GM12878 (cell line): Measurements from ENCODE around the gene TMEM25.
"Not testable (repeated sequence)": the region's sequence is repeated elsewhere in the genome, so short reads cannot be mapped to it uniquely, and the experiment has no call there.

ENCODE experiments used
- CREB1 ChIP-seq: IDR thresholded peaks from 2 replicates; pipeline ENCODE4 v1.6.1; 2012; ENCODE audit warnings: low read depth, mild to moderate bottlenecking, inconsistent platforms
- EGR1 ChIP-seq, 2 experiments: IDR thresholded peaks; 1 replicate in 1 of 2; 2 replicates in 1 of 2; pipeline ENCODE4 v1.6.1; 2011 to 2012; ENCODE audit warnings: low read depth in 2 of 2, low read length in 2 of 2, borderline replicate concordance in 1 of 2, mild to moderate bottlenecking in 1 of 2, moderate library complexity in 1 of 2
- EZH2 ChIP-seq: IDR thresholded peaks from 2 replicates; pipeline ENCODE4 v1.6.1; 2012; ENCODE audit warnings: low read depth, mild to moderate bottlenecking, control low read depth, inconsistent platforms, low read length, borderline replicate concordance; ENCODE audit not compliant: control insufficient read depth
- FOS ChIP-seq: IDR thresholded peaks from 3 replicates; pipeline ENCODE4 v1.6.1; 2011; ENCODE audit warnings: borderline replicate concordance; ENCODE audit not compliant: insufficient read length; ENCODE audit errors: extremely low read depth
- HCFC1 ChIP-seq: fragments of 150-350 bp; IDR thresholded peaks from 2 replicates; pipeline ENCODE4 v1.6.1; 2014; ENCODE audit warnings: low read length
- PAX5 ChIP-seq: IDR thresholded peaks from 2 replicates; pipeline ENCODE4 v1.6.1; 2011; ENCODE audit warnings: low read depth, low read length, borderline replicate concordance
- POLR2A ChIP-seq: IDR thresholded peaks from 2 replicates; pipeline ENCODE4 v1.6.1; 2011; ENCODE audit warnings: low read depth, mild to moderate bottlenecking, low read length
- RAD21 ChIP-seq: IDR thresholded peaks from 2 replicates; pipeline ENCODE4 v1.6.1; 2011; ENCODE audit warnings: mild to moderate bottlenecking, low read depth, low read length, moderate library complexity; ENCODE audit not compliant: insufficient read depth
- RFX5 ChIP-seq: IDR thresholded peaks from 2 replicates; pipeline ENCODE4 v1.6.1; 2011; ENCODE audit warnings: low read depth, low read length, improper control_type of control experiment
- TCF12 ChIP-seq: IDR thresholded peaks from 2 replicates; pipeline ENCODE4 v1.6.1; 2011; ENCODE audit warnings: low read depth, mild to moderate bottlenecking, low read length
- TF ChIP-seq, protein P1 (sequence below), 3 experiments: IDR thresholded peaks in 2 of 3; conservative IDR thresholded peaks in 1 of 3; 2 replicates each; pipeline ENCODE4 v1.5.1; 2011; ENCODE audit warnings: low read depth in 3 of 3, low read length in 3 of 3, mild to moderate bottlenecking in 3 of 3, control low read depth in 2 of 3, moderate library complexity in 2 of 3, inconsistent platforms in 1 of 3, mixed read lengths in 1 of 3; ENCODE audit not compliant: control insufficient read depth in 2 of 3, insufficient read depth in 1 of 3; ENCODE audit errors: extremely low read depth in 1 of 3
- TF ChIP-seq, protein P2 (sequence below): fragments of 450-650 bp; IDR thresholded peaks from 2 replicates; pipeline ENCODE4 v1.6.1; 2016; ENCODE audit warnings: mild to moderate bottlenecking, moderate library complexity, borderline replicate concordance
- TF ChIP-seq, protein P3 (sequence below): IDR thresholded peaks from 2 replicates; pipeline ENCODE4 v1.6.1; 2012; ENCODE audit warnings: low read depth, low read length, improper control_type of control experiment
- TF ChIP-seq, protein P4 (sequence below): IDR thresholded peaks from 2 replicates; pipeline ENCODE4 v1.6.1; 2011; ENCODE audit warnings: borderline replicate concordance, low read depth, mild to moderate bottlenecking, moderate library complexity, mixed read lengths, low read length; ENCODE audit not compliant: insufficient read depth; ENCODE audit errors: extremely low read length

DNA sequence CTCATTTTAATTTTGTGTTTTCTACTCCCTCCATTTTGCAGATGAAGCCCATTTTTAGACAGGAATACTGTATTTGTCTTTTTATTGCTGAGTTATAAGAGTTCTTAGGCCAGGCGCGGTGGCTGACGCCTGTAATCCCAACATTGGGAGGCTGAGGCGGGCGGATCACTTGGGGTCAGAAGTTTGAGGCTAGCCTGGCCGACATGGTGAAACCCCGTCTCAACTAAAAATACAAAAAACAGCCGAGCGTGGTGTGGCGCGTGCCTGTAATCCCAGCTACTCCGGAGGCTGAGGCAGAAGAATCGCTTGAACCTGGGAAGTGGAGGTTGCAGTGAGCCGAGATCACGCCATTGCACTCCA is 40.7 kb downstream of the TMEM25 start:
- TF ChIP-seq, protein P1, sequence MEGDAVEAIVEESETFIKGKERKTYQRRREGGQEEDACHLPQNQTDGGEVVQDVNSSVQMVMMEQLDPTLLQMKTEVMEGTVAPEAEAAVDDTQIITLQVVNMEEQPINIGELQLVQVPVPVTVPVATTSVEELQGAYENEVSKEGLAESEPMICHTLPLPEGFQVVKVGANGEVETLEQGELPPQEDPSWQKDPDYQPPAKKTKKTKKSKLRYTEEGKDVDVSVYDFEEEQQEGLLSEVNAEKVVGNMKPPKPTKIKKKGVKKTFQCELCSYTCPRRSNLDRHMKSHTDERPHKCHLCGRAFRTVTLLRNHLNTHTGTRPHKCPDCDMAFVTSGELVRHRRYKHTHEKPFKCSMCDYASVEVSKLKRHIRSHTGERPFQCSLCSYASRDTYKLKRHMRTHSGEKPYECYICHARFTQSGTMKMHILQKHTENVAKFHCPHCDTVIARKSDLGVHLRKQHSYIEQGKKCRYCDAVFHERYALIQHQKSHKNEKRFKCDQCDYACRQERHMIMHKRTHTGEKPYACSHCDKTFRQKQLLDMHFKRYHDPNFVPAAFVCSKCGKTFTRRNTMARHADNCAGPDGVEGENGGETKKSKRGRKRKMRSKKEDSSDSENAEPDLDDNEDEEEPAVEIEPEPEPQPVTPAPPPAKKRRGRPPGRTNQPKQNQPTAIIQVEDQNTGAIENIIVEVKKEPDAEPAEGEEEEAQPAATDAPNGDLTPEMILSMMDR (IDR thresholded peaks at IDR 0.05 in 2 of 3, conservative IDR thresholded peaks at IDR 0.05 in 1 of 3; ENCODE audit: control insufficient read depth in 2 of 3, extremely low read depth in 1 of 3, insufficient read depth in 1 of 3, low read depth in 3 of 3, low read length in 3 of 3): not testable (repeated sequence)
- not testable (repeated sequence) for TF ChIP-seq RAD21; CREB1; HCFC1; FOS; EGR1 (IDR thresholded peaks at IDR 0.05; ENCODE audit: borderline replicate concordance in 1 of 2, low read depth in 2 of 2, low read length in 2 of 2); RFX5; PAX5; POLR2A; TCF12; EZH2
- TF ChIP-seq, protein P2, sequence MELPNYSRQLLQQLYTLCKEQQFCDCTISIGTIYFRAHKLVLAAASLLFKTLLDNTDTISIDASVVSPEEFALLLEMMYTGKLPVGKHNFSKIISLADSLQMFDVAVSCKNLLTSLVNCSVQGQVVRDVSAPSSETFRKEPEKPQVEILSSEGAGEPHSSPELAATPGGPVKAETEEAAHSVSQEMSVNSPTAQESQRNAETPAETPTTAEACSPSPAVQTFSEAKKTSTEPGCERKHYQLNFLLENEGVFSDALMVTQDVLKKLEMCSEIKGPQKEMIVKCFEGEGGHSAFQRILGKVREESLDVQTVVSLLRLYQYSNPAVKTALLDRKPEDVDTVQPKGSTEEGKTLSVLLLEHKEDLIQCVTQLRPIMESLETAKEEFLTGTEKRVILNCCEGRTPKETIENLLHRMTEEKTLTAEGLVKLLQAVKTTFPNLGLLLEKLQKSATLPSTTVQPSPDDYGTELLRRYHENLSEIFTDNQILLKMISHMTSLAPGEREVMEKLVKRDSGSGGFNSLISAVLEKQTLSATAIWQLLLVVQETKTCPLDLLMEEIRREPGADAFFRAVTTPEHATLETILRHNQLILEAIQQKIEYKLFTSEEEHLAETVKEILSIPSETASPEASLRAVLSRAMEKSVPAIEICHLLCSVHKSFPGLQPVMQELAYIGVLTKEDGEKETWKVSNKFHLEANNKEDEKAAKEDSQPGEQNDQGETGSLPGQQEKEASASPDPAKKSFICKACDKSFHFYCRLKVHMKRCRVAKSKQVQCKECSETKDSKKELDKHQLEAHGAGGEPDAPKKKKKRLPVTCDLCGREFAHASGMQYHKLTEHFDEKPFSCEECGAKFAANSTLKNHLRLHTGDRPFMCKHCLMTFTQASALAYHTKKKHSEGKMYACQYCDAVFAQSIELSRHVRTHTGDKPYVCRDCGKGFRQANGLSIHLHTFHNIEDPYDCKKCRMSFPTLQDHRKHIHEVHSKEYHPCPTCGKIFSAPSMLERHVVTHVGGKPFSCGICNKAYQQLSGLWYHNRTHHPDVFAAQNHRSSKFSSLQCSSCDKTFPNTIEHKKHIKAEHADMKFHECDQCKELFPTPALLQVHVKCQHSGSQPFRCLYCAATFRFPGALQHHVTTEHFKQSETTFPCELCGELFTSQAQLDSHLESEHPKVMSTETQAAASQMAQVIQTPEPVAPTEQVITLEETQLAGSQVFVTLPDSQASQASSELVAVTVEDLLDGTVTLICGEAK: not testable (repeated sequence)
- TF ChIP-seq, protein P3, sequence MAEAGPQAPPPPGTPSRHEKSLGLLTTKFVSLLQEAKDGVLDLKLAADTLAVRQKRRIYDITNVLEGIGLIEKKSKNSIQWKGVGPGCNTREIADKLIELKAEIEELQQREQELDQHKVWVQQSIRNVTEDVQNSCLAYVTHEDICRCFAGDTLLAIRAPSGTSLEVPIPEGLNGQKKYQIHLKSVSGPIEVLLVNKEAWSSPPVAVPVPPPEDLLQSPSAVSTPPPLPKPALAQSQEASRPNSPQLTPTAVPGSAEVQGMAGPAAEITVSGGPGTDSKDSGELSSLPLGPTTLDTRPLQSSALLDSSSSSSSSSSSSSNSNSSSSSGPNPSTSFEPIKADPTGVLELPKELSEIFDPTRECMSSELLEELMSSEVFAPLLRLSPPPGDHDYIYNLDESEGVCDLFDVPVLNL: not testable (repeated sequence)
- TF ChIP-seq, protein P4, sequence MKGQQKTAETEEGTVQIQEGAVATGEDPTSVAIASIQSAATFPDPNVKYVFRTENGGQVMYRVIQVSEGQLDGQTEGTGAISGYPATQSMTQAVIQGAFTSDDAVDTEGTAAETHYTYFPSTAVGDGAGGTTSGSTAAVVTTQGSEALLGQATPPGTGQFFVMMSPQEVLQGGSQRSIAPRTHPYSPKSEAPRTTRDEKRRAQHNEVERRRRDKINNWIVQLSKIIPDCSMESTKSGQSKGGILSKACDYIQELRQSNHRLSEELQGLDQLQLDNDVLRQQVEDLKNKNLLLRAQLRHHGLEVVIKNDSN: not testable (repeated sequence)
